GM04503 (cell line): Measurements from ENCODE around the gene ACOT7.
"Not testable (repeated sequence)": the region's sequence is repeated elsewhere in the genome, so short reads cannot be mapped to it uniquely, and the experiment has no call there.

ENCODE experiments used
- DNase-seq: peaks from one replicate; pipeline ENCODE4 v3.0.0-alpha.2; 2012; ENCODE audit warnings: low read depth

The ACOT7 gene

GRCh38 chr1:6393400-6394187 is at the start of gene ACOT7:
TSS of gene ACOT7 (minus strand) at chr1:6393767. CDS start at chr1:6393399, 368 bp downstream.
- DNase-seq: peak; percentile 47

- DNase-seq: no peak
Measured at GRCh38 chr1:6441586-6441985, 48.0 kb upstream of the ACOT7 start.

GRCh38 chr1:6440198-6441126 is 46.9 kb upstream of the ACOT7 start:
- no peak for DNase-seq

GRCh38 chr1:6438047-6438525 is 44.5 kb upstream of the ACOT7 start:
- no peak for DNase-seq

GRCh38 chr1:6437012-6437700 is 43.6 kb upstream of the ACOT7 start:
- not testable (repeated sequence) for DNase-seq

GRCh38 chr1:6436277-6436676 is 42.7 kb upstream of the ACOT7 start:
- DNase-seq: not testable (repeated sequence)

- no peak for DNase-seq
Measured at GRCh38 chr1:6435547-6435946, 42.0 kb upstream of the ACOT7 start.

GRCh38 chr1:6435129-6435528 is 41.6 kb upstream of the ACOT7 start:
- no peak for DNase-seq

- DNase-seq: no peak
Measured at GRCh38 chr1:6434186-6434585, 40.6 kb upstream of the ACOT7 start.

- not testable (repeated sequence) for DNase-seq
Measured at GRCh38 chr1:6431645-6432579, 38.3 kb upstream of the ACOT7 start.

GRCh38 chr1:6429660-6430411 is 36.3 kb upstream of the ACOT7 start:
- not testable (repeated sequence) for DNase-seq

GRCh38 chr1:6428453-6428852 is 34.9 kb upstream of the ACOT7 start:
- DNase-seq: not testable (repeated sequence)

- DNase-seq: no peak
Measured at GRCh38 chr1:6427441-6428390, 34.1 kb upstream of the ACOT7 start.

- no peak for DNase-seq
Measured at GRCh38 chr1:6426972-6427350, 33.4 kb upstream of the ACOT7 start.

- DNase-seq: no peak
Measured at GRCh38 chr1:6426277-6426971, 32.9 kb upstream of the ACOT7 start.

- DNase-seq: no peak
Measured at GRCh38 chr1:6425658-6426057, 32.1 kb upstream of the ACOT7 start.

GRCh38 chr1:6424619-6425593 is 31.3 kb upstream of the ACOT7 start, which contains the start of gene ESPN:
TSS of gene ESPN (plus strand) at chr1:6424776. CDS start at chr1:6424956, 180 bp downstream.
- DNase-seq: no peak
